Activated CD8-positive, alpha-beta memory T cell treated with anti-CD3 and anti-CD28 coated beads, Interleukin-2, amount 50 U/mL, for 4 hours (primary cell): ENCODE data around the gene OSGEPL1.
"Not testable (repeated sequence)": the region's sequence is repeated elsewhere in the genome, so short reads cannot be mapped to it uniquely, and the experiment has no call there.

Source experiments
- DNase-seq: peaks from one replicate; pipeline ENCODE4 v3.0.0-alpha.2; 2020

Gene OSGEPL1

DNA sequence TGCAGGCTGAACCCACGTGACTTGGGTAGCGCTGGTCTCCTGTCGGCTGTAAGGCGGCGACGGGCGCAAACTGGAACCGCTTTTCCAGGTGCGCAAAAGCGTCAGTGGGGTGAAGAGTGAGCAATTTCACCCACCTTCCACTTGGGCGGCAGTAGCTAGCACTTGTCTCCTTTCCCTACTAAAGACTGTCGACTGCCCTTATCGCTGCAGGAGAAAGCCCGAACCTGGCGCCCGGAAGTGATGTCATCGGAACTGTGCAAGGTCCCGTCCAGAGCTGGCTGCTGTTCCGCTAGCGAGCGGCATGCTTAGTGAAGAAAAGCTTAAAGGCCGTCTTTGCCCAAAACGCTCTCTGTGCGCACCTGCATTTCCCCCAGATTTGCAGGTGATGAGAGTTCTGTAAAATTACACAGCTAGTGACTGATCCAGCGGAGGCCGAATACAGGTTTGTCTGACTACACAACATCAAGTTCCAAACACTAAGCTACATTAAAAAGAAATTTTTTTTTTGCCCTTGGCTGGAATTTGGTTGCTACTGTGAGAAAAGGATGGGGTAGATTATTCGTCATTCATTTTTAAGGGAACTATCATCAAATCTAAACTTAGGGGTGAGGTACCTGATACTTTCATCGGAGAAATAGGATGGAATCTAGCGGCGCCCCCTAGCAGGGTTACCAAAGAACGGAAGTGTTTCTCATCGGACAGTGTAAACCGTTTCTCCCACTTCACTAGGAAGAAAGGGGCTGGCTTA is at the start of gene OSGEPL1:
TSS of gene OSGEPL1 (minus strand) at position 242 of the 748 bp plus-strand sequence. CDS start 1,152 bp downstream, outside the sequence.
- DNase-seq = peak; percentile 92

DNA sequence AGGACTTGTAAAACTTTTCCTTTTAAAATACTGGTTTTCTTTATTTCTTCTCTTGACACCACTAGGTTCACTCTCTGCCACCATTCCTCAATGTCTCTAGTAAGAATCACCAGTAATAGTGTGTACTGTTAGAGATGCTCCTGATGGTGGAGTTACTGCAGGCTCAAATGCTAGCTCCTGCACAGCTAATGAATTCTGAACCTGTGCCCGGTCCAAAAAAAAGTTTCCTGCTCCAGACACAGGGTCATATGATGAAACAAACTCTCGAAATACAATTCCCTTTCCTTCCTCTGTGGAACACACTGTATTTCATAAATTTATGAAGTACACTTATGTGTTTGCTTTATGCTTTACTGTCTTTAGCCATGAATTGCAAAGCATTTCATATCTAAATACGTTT is 40.8 kb upstream of the OSGEPL1 start:
- no peak for DNase-seq

GRCh38 chr2:189802396-189802912 is 39.9 kb upstream of the OSGEPL1 start:
- no peak for DNase-seq

GRCh38 chr2:189799531-189799930 is 36.9 kb upstream of the OSGEPL1 start:
- no peak for DNase-seq

DNA sequence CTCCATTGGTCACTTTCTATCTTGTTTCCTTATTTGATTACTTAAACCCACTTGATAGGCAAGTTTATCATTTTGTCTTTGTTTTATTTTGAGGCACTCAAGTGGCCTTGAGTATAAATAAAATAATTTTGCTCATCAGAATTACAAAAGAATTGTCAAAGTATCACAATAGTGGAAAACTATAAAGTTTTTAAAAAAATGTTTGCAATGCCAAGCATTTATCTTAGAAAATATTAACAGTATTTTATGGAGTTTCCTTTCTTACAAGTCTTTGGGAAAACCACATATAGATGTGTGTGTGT is 36.4 kb upstream of the OSGEPL1 start:
- no peak for DNase-seq

DNA sequence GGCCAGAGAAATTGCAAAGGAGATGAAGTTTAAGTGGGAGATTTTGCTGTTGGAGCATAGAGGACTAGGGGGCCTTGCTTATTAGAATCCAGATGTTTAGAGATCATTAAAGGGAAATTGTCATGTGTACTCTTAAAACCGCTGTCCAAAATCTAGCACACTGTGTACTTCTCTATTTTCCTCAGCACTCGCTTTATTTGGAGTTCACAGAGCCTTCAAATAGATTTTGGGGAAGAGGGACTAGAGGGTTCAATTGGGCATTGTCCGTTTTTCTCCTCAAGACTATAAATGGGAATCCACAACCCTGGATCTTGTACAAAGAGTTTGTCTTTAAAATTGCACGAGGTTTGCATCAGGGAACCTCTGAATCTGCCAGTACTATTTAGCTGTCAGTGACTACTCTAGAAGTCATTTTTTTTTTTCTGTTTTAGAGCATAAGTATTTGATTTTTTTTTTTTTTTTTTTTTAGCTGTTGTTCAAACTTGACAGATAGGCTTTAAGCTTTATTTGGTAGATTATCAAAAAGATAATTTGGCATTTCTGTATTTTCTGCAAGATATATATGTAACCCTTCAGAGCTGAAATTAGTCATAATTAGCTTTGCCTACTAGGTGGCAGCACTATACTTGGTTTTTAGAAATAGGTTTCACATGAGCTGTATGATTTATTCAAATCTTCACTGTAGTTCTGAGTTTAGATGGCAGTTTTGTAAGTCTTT is 35.9 kb upstream of the OSGEPL1 start:
- no peak for DNase-seq

GRCh38 chr2:189797902-189798301 is 35.3 kb upstream of the OSGEPL1 start:
- DNase-seq = no peak

GRCh38 chr2:189794310-189794709 is 31.7 kb upstream of the OSGEPL1 start:
- DNase-seq = no peak

DNA sequence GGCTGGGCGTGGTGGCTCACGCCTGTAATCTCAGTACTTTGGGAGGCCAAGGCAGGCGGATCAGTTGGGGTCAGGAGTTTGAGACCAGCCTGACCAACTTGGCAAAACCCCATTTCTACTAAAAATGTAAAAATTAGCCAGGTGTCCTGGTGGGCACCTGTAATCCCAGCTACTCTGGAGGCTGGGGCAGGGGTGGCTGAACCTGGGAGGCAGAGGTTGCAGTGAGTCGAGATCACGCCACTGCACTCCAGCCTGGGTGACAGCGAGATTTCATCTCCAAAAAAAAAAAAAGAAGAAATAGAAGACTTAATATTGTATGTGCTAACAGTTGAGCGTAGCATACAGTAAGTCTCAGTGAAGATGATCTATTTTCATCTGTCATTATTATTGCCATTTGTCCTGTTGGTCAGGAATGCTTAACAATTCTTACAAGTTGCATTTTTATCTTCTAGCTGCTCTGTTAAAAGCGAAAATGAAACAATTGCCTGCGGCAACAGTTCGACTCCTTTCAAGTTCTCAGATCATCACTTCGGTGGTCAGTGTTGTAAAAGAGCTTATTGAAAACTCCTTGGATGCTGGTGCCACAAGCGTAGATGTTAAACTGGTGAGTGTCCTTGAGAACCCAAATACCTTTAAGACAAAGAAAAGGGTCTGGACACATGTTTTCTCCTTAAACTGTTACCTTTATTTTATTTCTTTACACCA is 28.9 kb upstream of the OSGEPL1 start:
- DNase-seq = no peak

DNA sequence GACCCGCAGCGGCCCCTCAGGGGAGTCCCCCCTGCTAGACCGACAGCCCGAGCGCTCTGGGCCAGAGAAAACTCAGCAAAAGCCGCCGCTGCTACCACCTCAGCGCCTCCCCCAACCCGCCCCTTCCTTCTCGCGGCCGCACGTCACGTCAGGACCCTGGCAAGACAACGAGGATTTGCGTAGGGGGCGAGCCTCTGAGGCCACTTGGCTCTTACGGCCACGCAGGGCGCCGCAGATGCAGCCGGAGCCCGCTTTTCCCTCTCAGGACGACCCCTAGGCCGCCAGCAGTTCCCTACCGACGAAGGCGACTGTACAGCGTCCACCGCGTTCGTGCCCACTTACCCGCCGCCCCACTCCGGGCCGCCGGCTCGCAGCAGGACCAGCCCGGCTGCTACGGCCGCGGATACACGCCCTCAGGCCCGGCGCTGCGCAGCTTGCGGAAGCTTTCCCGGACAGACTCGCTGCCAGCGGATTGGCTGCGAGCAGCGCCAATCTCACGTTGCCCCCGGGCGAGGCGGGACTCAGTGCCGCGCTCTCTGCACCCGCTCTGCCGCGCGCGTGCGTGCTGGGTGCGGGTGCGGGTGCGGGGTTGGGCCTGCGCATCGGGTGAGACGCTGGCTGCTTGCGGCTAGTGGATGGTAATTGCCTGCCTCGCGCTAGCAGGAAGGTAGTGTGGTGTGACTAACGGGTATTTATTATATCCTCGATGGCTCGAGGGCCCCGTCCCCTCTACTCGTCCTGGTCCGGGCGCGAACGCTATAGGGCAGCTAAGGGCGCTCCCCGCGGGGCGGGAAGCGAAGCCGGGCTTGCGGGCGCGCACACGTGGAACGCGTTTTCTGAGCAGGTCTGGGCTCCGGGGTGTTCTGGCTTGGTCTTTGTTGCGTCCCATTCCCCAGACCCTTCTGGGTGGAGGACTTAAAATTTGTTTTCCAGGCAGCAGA is 21.6 kb upstream of the OSGEPL1 start, which contains the start of the genes ORMDL1 and PMS1:
TSS of gene ORMDL1 (minus strand) at position 413 of the 941 bp plus-strand sequence. CDS start 1,744 bp downstream, outside the sequence.
TSS of gene PMS1 (plus strand) at position 524 of the 941 bp plus-strand sequence. CDS start 7,360 bp downstream, outside the sequence.
- peak; percentile 93 for DNase-seq

GRCh38 chr2:189783451-189783926 is 20.9 kb upstream of the OSGEPL1 start:
- DNase-seq = no peak

DNA sequence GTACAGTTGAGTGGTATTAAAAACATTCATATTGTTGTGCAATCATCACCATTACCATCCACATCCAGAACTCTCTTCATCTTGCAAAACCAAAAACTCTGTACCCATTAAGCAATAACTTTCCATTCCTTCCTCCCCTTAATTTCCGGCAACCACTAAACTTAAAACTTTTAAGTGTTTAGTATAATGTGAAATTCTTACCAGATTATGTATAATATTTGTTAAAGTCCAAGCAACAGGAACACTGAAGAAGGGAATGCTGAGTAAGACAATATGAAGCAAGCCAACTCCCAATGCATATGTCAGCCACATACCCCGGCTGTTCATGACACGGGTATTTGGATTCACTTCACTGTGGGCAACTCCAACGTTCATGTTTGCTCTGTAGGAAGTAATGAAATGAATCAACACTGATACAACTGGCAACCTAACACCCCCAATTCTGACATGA is 19.7 kb upstream of the OSGEPL1 start:
- no peak for DNase-seq

DNA sequence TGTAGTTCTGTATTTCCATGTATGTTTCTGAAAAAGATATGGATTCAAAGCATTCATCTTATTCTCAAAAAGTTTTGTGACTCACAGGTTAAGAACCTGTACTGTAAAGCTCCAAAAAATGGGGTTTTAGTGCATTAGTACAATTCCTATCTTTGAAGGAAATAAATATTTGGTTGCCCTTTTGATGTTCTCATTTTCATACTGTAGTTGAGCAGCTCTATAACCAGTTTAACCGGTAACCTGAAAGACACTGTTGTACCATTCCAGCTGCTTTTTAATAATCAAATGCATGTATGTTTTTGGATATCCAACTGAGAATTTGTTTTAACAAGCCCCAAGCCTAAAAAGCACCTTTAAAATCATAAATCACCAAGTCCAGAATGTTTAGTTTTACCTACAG is 9.6 kb upstream of the OSGEPL1 start:
- DNase-seq = no peak

- DNase-seq = no peak
These were observed 8.2 kb upstream of the OSGEPL1 start for GRCh38 chr2:189770590-189771322.

- no peak for DNase-seq
These were observed 1.5 kb upstream of the OSGEPL1 start for GRCh38 chr2:189763908-189764661.

- no peak for DNase-seq
These were observed 402 bp downstream of the OSGEPL1 start for GRCh38 chr2:189762229-189762550.

- not testable (repeated sequence) for DNase-seq
These were observed 2.4 kb downstream of the OSGEPL1 start for GRCh38 chr2:189760154-189760553.

GRCh38 chr2:189756311-189756952 is 6.2 kb downstream of the OSGEPL1 start:
- DNase-seq = no peak

- peak; percentile 27 for DNase-seq
These were observed 11.4 kb downstream of the OSGEPL1 start for GRCh38 chr2:189751080-189751658.

GRCh38 chr2:189729430-189729829 is 33.2 kb downstream of the OSGEPL1 start:
- no peak for DNase-seq
